HUES48 (cell line): ENCODE data around the gene TWNK.

Experiments
- H3K27ac ChIP-seq: one replicate; pipeline ENCODE4 v1.7.0; 2013; ENCODE audit warnings: low read depth, low read length, inconsistent platforms
- H3K27me3 ChIP-seq: 2 replicates; pipeline ENCODE4 v1.6.1; 2013; ENCODE audit warnings: mild to moderate bottlenecking, low read length; ENCODE audit not compliant: control insufficient read depth, insufficient read depth
- H3K36me3 ChIP-seq: 2 replicates; pipeline ENCODE4 v1.6.1; 2013; ENCODE audit warnings: low read length; ENCODE audit not compliant: control insufficient read depth, insufficient read depth
- H3K4me1 ChIP-seq: 2 replicates; pipeline ENCODE4 v1.6.1; 2013; ENCODE audit warnings: mild to moderate bottlenecking, low read length; ENCODE audit not compliant: control insufficient read depth, insufficient read depth
- H3K4me3 ChIP-seq: 2 replicates; pipeline ENCODE4 v1.5.1; 2013; ENCODE audit warnings: mild to moderate bottlenecking, low read depth, low read length
- H3K9ac ChIP-seq: 2 replicates; pipeline ENCODE4 v1.6.1; 2013; ENCODE audit warnings: mild to moderate bottlenecking, low read depth, low read length, moderate library complexity
- H3K9me3 ChIP-seq: 2 replicates; pipeline ENCODE4 v1.6.1; 2013; ENCODE audit warnings: low read length; ENCODE audit not compliant: control insufficient read depth, insufficient read depth

TWNK gene

DNA sequence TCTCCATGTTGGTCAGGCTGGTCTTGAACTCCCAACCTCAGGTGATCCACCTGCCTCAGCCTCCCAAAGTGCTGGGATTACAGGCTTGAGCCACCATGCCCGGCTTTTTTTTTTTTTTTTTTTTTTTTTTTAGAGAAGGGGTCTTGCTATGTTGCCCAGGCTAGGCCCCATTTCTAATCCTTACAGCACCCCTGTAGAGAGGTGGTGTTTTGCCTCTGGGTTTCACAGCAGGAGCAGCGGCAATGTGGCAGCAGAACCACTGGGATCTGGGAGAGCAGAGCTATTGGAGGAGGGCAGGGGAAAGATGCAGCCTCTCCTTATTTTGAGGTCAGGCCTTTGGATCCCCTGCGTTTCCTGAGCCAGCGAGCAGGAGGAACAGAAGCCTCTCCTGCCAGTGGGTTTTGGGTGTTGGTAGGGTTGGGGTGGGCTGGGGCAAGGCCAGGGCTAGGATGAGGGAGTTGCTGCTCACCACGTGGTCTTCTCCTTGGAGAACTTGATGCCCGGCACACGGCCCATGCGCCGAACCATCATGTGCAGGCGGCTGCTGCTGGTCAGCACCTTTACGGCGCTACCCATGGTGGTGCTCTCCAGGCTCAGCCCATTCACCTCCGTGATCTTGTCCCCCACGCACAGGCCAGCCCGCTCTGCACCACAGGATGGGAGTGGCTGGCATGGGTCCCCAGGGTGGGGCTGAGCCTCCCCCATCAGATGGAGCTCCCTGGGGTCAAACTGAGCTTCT is 35.8 kb downstream of the TWNK start:
- H3K27ac ChIP-seq: no peak overlapping the region
- H3K4me1 ChIP-seq: 0 out of 2 replicates have a peak, but pooled peaks cover 5% of the 10 kb centered on the region
- no peak overlapping the region for H3K9ac ChIP-seq
- H3K4me3 ChIP-seq: no peak overlapping the region
- peaks cover 21% of the 10 kb centered on the region for H3K27me3 ChIP-seq
- no peaks in the 10 kb centered on the region for H3K9me3 ChIP-seq
- H3K36me3 ChIP-seq: no peaks in the 10 kb centered on the region

GRCh38 chr10:101027106-101027720 is 39.9 kb downstream of the TWNK start:
- Histone ChIP-seq H3K4me3 (no peak overlapping the region), H3K9me3 (no peaks in the 10 kb centered on the region), H3K27me3 (peaks cover 22% of the 10 kb centered on the region), H3K4me1 (peaks cover 19% of the 10 kb centered on the region), H3K36me3 (no peaks in the 10 kb centered on the region), H3K27ac (no peak overlapping the region), H3K9ac (no peak overlapping the region)

DNA sequence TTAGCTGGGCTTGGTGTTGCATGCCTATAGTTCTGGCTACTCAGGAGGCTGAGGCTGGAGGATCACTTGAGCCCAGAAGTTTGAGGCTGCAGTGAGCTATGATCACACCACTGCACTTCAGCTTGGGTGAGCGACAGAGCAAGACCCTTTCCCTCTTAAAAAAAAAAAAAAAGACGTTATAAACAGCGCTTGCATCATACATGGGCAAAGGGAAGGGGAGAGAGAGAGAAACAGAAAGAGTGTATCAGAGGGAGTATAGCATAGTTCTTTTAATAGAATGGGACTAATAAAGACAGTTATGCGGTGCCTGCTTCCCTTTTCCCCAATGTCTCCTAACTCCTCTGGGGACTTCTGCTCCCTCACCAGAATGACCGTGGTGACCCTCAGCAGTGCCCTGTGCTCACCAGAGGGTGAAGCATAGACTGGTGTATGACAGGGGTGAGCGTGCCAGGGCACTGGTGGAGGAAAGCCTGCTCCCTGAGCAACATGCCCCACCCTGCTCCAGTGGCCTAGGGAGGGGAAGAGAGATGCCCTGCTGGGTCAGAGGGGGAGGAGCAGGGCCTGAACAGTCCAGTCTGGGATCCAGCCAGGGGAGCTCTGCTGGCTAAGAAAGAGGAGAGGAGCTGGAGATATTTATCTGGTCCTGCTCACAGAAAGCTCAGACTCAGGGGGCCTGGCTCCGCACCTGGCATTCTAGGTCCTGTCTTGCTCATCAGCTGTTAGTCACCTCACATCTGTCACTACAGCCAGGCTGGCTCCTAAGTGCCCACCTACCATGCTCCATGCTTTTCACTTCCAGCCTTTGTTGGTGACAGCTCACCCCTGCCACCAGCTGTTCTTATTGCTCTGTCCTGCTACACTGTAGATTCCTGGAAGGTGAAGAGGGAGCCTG is 41.3 kb downstream of the TWNK start:
- peaks cover 27% of the 10 kb centered on the region for H3K4me1 ChIP-seq
- H3K9me3 ChIP-seq: no peaks in the 10 kb centered on the region
- no peak overlapping the region for H3K4me3 ChIP-seq
- H3K27ac ChIP-seq: no peak overlapping the region
- H3K36me3 ChIP-seq: no peaks in the 10 kb centered on the region
- peaks cover 35% of the 10 kb centered on the region for H3K27me3 ChIP-seq
- no peak overlapping the region for H3K9ac ChIP-seq

- Histone ChIP-seq H3K9ac (no peak overlapping the region), H3K27me3 (peaks cover 43% of the 10 kb centered on the region), H3K4me3 (no peak overlapping the region), H3K27ac (peak overlapping the region; percentile 50), H3K4me1 (peaks cover 27% of the 10 kb centered on the region), H3K9me3 (no peaks in the 10 kb centered on the region), H3K36me3 (no peaks in the 10 kb centered on the region)
Measured at GRCh38 chr10:101029520-101030295, 42.4 kb downstream of the TWNK start.

DNA sequence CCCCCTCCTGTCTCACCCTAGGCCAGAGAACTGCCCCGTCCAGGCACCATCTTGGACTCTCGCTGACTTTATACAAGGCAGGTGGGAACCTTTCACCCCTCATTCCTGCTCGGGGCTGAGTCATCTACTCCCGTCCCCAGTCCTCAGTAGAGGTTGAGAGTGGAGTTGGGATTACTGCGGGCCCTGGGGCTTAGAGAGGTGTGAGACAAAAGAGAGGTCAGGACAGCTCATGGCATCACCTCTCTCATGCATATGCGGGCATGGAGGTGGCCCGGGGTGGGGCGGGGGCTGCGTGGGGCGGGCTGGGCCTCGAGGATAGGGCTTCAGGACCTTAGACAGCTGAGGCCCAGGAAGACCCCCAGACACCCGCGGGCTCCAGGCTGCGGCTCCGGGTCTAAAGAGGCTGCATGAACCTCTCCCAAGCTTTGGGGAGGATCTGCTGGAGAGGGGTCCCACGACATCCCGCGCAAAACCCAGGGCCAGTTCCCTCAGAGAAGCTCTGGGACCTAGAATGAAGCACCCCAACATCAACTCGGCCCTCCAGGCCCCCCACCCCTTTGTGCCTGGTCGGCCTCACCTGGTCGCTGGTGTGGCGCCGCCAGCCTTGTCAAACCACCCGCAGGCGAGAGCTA is 43.3 kb downstream of the TWNK start:
- Histone ChIP-seq H3K36me3 (no peaks in the 10 kb centered on the region), H3K4me3 (peak overlapping the region; percentile 68), H3K27ac (peak overlapping the region; percentile 50), H3K9me3 (no peaks in the 10 kb centered on the region), H3K4me1 (peaks cover 27% of the 10 kb centered on the region), H3K9ac (no peak overlapping the region), H3K27me3 (peaks cover 51% of the 10 kb centered on the region)

- Histone ChIP-seq H3K4me1 (peaks cover 27% of the 10 kb centered on the region), H3K9me3 (no peaks in the 10 kb centered on the region), H3K36me3 (no peaks in the 10 kb centered on the region), H3K27ac (peak within 1 kb of the TSS; percentile 50), H3K9ac (no peak within 1 kb of the TSS), H3K4me3 (peak within 1 kb of the TSS; percentile 68), H3K27me3 (peaks cover 55% of the 10 kb centered on the region)
Measured at GRCh38 chr10:101031128-101031795, 43.9 kb downstream of the TWNK start, which contains the start of the genes PDZD7 and SFXN3. Gene PDZD7, minus strand, starts transcription at chr10:101031129. Its CDS starts 910 bp downstream, at chr10:101030219. Gene SFXN3, plus strand, starts transcription at chr10:101031234. Its CDS starts 3,461 bp downstream, at chr10:101034695.

DNA sequence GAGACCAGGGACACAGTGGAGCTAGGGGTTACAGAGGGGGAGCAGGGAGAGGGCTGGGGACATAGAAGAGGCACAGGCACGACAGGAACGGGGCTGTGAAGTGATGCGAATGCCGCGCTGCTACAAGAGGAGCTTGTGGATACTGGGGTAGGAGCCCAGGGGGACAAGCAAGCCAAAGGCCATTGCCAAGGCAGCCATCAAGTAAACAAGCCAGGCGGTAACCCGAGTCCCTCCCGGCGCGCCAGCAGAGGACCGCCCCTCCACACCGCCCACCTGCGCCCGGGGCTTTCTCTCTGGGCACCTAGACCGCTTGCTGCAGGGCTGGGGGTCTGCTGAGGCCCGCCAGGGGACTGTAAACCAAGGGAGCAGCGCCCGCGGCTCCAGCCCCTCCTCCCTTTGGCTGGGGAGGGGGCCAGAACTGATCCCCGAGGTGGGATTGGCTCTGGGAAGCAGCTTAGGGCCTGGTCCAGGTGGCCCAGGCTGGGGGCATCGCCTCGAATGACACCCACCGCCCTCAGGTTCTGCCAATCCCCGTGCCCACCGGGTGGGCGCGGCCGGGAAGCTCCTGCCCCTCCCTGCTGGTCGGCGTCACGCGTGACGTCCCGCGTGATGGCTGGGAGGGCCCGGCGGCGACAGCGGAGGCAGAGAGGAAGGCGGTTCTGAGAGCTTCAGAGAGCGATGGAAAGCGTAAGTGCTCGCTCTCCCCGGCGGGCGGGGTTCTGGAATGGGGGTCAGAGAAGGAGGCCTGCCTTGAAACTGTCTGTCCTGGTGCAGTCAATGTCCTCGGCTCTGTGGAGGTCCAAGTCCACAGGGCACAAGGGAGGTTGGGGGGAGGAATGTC is 44.7 kb downstream of the TWNK start:
- no peak overlapping the region for H3K9ac ChIP-seq
- no peaks in the 10 kb centered on the region for H3K9me3 ChIP-seq
- peak overlapping the region; percentile 68 for H3K4me3 ChIP-seq
- peaks cover 55% of the 10 kb centered on the region for H3K27me3 ChIP-seq
- no peak overlapping the region for H3K27ac ChIP-seq
- no peaks in the 10 kb centered on the region for H3K36me3 ChIP-seq
- H3K4me1 ChIP-seq: peaks cover 27% of the 10 kb centered on the region

DNA sequence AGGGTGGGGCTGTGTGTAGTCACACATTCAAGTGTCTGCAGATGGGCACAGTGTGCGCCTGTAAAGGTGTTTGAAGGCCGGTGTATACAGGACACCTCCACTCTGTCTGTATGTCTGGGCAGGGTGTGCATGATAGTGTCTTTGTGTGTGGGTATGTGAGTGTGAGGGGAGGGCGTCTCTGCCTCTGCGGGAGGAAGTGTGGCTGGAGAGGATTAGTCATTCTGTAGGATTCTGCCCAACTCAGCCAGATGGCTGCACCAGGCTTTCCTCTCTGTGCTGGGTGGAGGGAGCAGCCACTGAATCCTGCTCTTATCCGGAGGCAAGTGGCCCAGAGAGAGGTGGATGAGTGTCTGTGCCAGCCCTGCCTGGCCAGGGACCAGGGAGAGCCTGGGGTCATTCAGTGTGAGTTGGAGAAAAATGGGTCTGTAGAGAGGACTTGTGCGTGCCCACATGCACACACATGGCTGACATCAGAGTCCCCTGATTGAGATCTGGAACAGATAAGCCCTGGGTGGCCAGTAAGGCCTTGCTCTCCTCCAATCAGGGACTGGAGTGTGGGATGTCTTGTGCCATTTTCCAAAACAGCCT is 45.4 kb downstream of the TWNK start:
- H3K4me1 ChIP-seq: peaks cover 27% of the 10 kb centered on the region
- H3K4me3 ChIP-seq: peak overlapping the region; percentile 68
- H3K27ac ChIP-seq: no peak overlapping the region
- H3K36me3 ChIP-seq: no peaks in the 10 kb centered on the region
- H3K9ac ChIP-seq: no peak overlapping the region
- H3K9me3 ChIP-seq: no peaks in the 10 kb centered on the region
- peaks cover 55% of the 10 kb centered on the region for H3K27me3 ChIP-seq

DNA sequence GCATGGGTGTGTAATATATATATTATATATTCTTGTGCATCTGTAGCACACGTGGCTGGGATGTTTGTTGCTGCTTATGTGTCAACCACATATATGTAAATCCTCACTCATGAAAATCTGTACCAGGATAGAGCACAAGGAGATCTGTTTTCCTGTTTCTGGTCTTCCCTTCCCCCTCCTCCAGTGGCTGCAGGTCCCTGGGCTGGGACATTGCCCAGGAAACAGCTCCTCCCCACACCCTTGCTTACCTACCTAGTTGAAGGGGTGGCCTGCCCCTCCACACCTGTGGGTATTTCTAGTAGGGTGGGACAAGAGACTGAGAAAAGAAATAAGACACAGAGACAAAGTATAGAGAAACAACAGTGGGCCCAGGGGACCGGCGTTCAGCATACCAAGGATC is 45.9 kb downstream of the TWNK start:
- Histone ChIP-seq H3K27ac (no peak overlapping the region), H3K27me3 (peaks cover 55% of the 10 kb centered on the region), H3K9ac (no peak overlapping the region), H3K4me3 (no peak overlapping the region), H3K9me3 (no peaks in the 10 kb centered on the region), H3K36me3 (no peaks in the 10 kb centered on the region), H3K4me1 (peaks cover 27% of the 10 kb centered on the region)
